Liver (tissue), 9 donors: ENCODE data around the gene LPP. TPM values are rescaled to one million over a fixed set of nuclear protein-coding genes. Genes with fewer than 3 reads are reported as not detected.

ENCODE experiments used
- DNase-seq: peaks from one replicate; pipeline ENCODE4 v3.0.0-alpha.2; 2017; ENCODE audit warnings: low spot score
- H3K27ac ChIP-seq, 2 donors: one replicate each; pipeline ENCODE4 v1.7.0; 2013; ENCODE audit warnings: inconsistent platforms in 2 of 2, low read length in 2 of 2, control low read depth in 1 of 2, low read depth in 1 of 2, mild to moderate bottlenecking in 1 of 2
- H3K27me3 ChIP-seq, 4 donors: one replicate each; pipeline versions ENCODE4 v1.6.1 to v1.7.0; 2013; ENCODE audit warnings: low read length in 3 of 4, inconsistent platforms in 1 of 4, mild to moderate bottlenecking in 1 of 4, moderate library complexity in 1 of 4; ENCODE audit not compliant: control insufficient read depth in 4 of 4, insufficient read depth in 4 of 4
- H3K36me3 ChIP-seq, 4 donors: one replicate each; pipeline versions ENCODE4 v1.6.1 to v1.7.0; 2013; ENCODE audit warnings: low read length in 3 of 4, mild to moderate bottlenecking in 3 of 4, low read depth in 1 of 4, moderate library complexity in 1 of 4; ENCODE audit not compliant: control insufficient read depth in 4 of 4, insufficient read depth in 3 of 4
- H3K4me1 ChIP-seq, 4 donors: one replicate each; pipeline versions ENCODE4 v1.6.1 to v1.7.0; 2013; ENCODE audit warnings: low read length in 3 of 4, mild to moderate bottlenecking in 3 of 4, moderate library complexity in 1 of 4; ENCODE audit not compliant: control insufficient read depth in 4 of 4, insufficient read depth in 4 of 4
- H3K4me3 ChIP-seq, 3 donors: one replicate each; pipeline versions ENCODE4 v1.6.1 to v1.7.0; 2013; ENCODE audit warnings: low read length in 3 of 3, control low read depth in 1 of 3, low read depth in 1 of 3, mild to moderate bottlenecking in 1 of 3
- H3K9ac ChIP-seq, 2 donors: one replicate each; pipeline ENCODE4 v1.7.0; 2013; ENCODE audit warnings: low read length in 2 of 2, mild to moderate bottlenecking in 2 of 2, moderate library complexity in 2 of 2, control low read depth in 1 of 2, low read depth in 1 of 2
- H3K9me3 ChIP-seq, 4 donors: one replicate each; pipeline versions ENCODE4 v1.6.1 to v1.7.0; 2013; ENCODE audit warnings: low read length in 3 of 4; ENCODE audit not compliant: control insufficient read depth in 4 of 4
- EGR1 ChIP-seq, 2 donors: IDR thresholded peaks; 2 replicates each; pipeline ENCODE4 v1.6.1; 2016 to 2018; ENCODE audit warnings: antibody characterized with exemption in 2 of 2, low read depth in 2 of 2
- FOXA1 ChIP-seq: IDR thresholded peaks from 2 replicates; pipeline ENCODE4 v1.6.1; 2016; ENCODE audit warnings: antibody characterized with exemption
- FOXA2 ChIP-seq: IDR thresholded peaks from 2 replicates; pipeline ENCODE4 v1.6.1; 2016; ENCODE audit warnings: antibody characterized with exemption
- GABPA ChIP-seq, 2 donors: IDR thresholded peaks in 1 of 2; conservative IDR thresholded peaks in 1 of 2; 2 replicates each; pipeline ENCODE4 v1.6.1; 2016; ENCODE audit warnings: antibody characterized with exemption in 2 of 2, mild to moderate bottlenecking in 1 of 2, moderate library complexity in 1 of 2
- HNF4A ChIP-seq, 2 donors: conservative IDR thresholded peaks; 2 replicates each; pipeline ENCODE4 v1.6.1; 2016; ENCODE audit warnings: antibody characterized with exemption in 2 of 2, mild to moderate bottlenecking in 2 of 2
- HNF4G ChIP-seq: IDR thresholded peaks from 2 replicates; pipeline ENCODE4 v1.6.1; 2016; ENCODE audit warnings: antibody characterized with exemption
- JUND ChIP-seq, 2 donors: IDR thresholded peaks; 2 replicates each; pipeline ENCODE4 v1.6.1; 2016; ENCODE audit warnings: antibody characterized with exemption in 2 of 2
- NR2F2 ChIP-seq: IDR thresholded peaks from 2 replicates; pipeline ENCODE4 v1.6.1; 2016; ENCODE audit warnings: antibody characterized with exemption
- RAD21 ChIP-seq, 2 donors: IDR thresholded peaks; 2 replicates each; pipeline ENCODE4 v1.6.1; 2016; ENCODE audit warnings: antibody characterized with exemption in 2 of 2, mild to moderate bottlenecking in 2 of 2
- RXRA ChIP-seq, 2 donors: IDR thresholded peaks; 2 replicates each; pipeline ENCODE4 v1.6.1; 2017 to 2018; ENCODE audit warnings: antibody characterized with exemption in 2 of 2, mild to moderate bottlenecking in 1 of 2
- SP1 ChIP-seq: IDR thresholded peaks from 2 replicates; pipeline ENCODE4 v1.6.1; 2018; ENCODE audit warnings: antibody characterized with exemption, mild to moderate bottlenecking
- TAF1 ChIP-seq: conservative IDR thresholded peaks from 2 replicates; pipeline ENCODE4 v1.6.1; 2016; ENCODE audit warnings: antibody characterized with exemption, mild to moderate bottlenecking
- YY1 ChIP-seq: IDR thresholded peaks from 2 replicates; pipeline ENCODE4 v1.6.1; 2016; ENCODE audit warnings: antibody characterized with exemption, mild to moderate bottlenecking
- WGBS: extraction: QIAGEN DNeasy Blood & Tissue Kit; methylation state at CpG from one replicate; pipeline ENCODE4 v1.1.7; 2013; 5-methylcytosine and 5-hydroxymethylcytosine counted together
- polyA plus RNA-seq, 2 donors: library from polyadenylated mRNA; stranded (reverse) in 1 of 2; unstranded in 1 of 2; fragments of 200-250 nt in 1 of 2; fragments of >200 nt in 1 of 2; fragmentation: Nextera tagmentation in 1 of 2; extraction: Ambion mirVana in 1 of 2; gene quantifications; one replicate each; pipeline versions ENCODE4 v1.2.1 to v1.2.3, GENCODE V29; 2013 to 2015
- total RNA-seq, 2 donors: library from RNA; depleted of rRNA; stranded (reverse); fragments of >200 nt; gene quantifications; one replicate each; pipeline ENCODE4 v1.2.3, GENCODE V29; 2014
- TF ChIP-seq, protein P1 (sequence below): IDR thresholded peaks from 2 replicates; pipeline ENCODE4 v1.6.1; 2016; ENCODE audit warnings: antibody characterized with exemption
- TF ChIP-seq, protein P2 (sequence below): IDR thresholded peaks from 2 replicates; pipeline ENCODE4 v1.6.1; 2016; ENCODE audit warnings: antibody characterized with exemption
- TF ChIP-seq, protein P3 (sequence below): IDR thresholded peaks from 2 replicates; pipeline ENCODE4 v1.6.1; 2016; ENCODE audit warnings: antibody characterized with exemption
- TF ChIP-seq, protein P4 (sequence below): fragments of 150-350 bp; IDR thresholded peaks from 2 replicates; pipeline ENCODE4 v1.5.1; 2017; ENCODE audit warnings: improper control_type of control experiment, low read depth, low read length; ENCODE audit not compliant: missing input control
- TF ChIP-seq, protein P5 (sequence below): IDR thresholded peaks from 2 replicates; pipeline ENCODE4 v1.6.1; 2016; ENCODE audit warnings: antibody characterized with exemption, mild to moderate bottlenecking
- donor health status: healthy.
- donor health status: healthy.
- donor health status: healthy.
- donor health status: healthy.
- donor health status: healthy.

The LPP gene
- total and polyA plus RNA-seq, 4 donors, result 3.3 to 53.7 (median 28.2) TPM

DNA sequence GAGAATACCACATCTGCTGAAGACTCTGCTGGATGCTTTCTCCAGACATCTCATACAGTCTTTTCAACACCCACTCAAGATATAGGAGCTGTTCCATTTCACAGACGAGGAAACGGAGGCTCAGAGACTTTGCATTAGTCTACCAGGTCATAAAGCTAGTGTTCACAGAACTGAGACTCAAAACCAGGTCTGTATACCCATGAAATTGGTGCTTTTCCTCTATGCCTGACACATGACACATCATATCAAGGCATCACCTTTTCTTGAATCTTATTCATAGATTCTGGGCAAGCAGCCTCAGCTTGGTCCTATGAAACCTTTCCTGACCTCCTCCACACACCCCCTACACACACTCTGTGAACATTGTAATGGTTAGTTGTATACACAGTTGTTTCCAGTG lies 101.2 kb downstream of the LPP start:
- H3K4me1 ChIP-seq, result peaks cover 2 to 18% (median 9%) of the 10 kb centered on the region in 4 donors
- DNase-seq, result no peak
- H3K27ac ChIP-seq, result no peak overlapping the region
- TF ChIP-seq, protein P1, sequence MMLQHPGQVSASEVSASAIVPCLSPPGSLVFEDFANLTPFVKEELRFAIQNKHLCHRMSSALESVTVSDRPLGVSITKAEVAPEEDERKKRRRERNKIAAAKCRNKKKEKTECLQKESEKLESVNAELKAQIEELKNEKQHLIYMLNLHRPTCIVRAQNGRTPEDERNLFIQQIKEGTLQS, result no peak
- TF ChIP-seq HNF4A (conservative IDR thresholded peaks at IDR 0.05) (no peak), YY1 (no peak), RXRA (IDR thresholded peaks at IDR 0.05) (no peak), EGR1 (IDR thresholded peaks at IDR 0.05; ENCODE audit: low read depth in 2 of 2) (no peak), FOXA2 (no peak), GABPA (IDR thresholded peaks at IDR 0.05 in 1 of 2, conservative IDR thresholded peaks at IDR 0.05 in 1 of 2) (no peak), FOXA1 (no peak), JUND (IDR thresholded peaks at IDR 0.05) (no peak), RAD21 (IDR thresholded peaks at IDR 0.05) (no peak), SP1 (no peak), HNF4G (no peak), NR2F2 (no peak), TAF1 (no peak)
- TF ChIP-seq, protein P2, sequence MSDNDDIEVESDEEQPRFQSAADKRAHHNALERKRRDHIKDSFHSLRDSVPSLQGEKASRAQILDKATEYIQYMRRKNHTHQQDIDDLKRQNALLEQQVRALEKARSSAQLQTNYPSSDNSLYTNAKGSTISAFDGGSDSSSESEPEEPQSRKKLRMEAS, result no peak
- TF ChIP-seq, protein P3, sequence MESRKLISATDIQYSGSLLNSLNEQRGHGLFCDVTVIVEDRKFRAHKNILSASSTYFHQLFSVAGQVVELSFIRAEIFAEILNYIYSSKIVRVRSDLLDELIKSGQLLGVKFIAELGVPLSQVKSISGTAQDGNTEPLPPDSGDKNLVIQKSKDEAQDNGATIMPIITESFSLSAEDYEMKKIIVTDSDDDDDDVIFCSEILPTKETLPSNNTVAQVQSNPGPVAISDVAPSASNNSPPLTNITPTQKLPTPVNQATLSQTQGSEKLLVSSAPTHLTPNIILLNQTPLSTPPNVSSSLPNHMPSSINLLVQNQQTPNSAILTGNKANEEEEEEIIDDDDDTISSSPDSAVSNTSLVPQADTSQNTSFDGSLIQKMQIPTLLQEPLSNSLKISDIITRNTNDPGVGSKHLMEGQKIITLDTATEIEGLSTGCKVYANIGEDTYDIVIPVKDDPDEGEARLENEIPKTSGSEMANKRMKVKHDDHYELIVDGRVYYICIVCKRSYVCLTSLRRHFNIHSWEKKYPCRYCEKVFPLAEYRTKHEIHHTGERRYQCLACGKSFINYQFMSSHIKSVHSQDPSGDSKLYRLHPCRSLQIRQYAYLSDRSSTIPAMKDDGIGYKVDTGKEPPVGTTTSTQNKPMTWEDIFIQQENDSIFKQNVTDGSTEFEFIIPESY, result no peak
- TF ChIP-seq, protein P4, sequence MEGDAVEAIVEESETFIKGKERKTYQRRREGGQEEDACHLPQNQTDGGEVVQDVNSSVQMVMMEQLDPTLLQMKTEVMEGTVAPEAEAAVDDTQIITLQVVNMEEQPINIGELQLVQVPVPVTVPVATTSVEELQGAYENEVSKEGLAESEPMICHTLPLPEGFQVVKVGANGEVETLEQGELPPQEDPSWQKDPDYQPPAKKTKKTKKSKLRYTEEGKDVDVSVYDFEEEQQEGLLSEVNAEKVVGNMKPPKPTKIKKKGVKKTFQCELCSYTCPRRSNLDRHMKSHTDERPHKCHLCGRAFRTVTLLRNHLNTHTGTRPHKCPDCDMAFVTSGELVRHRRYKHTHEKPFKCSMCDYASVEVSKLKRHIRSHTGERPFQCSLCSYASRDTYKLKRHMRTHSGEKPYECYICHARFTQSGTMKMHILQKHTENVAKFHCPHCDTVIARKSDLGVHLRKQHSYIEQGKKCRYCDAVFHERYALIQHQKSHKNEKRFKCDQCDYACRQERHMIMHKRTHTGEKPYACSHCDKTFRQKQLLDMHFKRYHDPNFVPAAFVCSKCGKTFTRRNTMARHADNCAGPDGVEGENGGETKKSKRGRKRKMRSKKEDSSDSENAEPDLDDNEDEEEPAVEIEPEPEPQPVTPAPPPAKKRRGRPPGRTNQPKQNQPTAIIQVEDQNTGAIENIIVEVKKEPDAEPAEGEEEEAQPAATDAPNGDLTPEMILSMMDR, result no peak
- TF ChIP-seq, protein P5, sequence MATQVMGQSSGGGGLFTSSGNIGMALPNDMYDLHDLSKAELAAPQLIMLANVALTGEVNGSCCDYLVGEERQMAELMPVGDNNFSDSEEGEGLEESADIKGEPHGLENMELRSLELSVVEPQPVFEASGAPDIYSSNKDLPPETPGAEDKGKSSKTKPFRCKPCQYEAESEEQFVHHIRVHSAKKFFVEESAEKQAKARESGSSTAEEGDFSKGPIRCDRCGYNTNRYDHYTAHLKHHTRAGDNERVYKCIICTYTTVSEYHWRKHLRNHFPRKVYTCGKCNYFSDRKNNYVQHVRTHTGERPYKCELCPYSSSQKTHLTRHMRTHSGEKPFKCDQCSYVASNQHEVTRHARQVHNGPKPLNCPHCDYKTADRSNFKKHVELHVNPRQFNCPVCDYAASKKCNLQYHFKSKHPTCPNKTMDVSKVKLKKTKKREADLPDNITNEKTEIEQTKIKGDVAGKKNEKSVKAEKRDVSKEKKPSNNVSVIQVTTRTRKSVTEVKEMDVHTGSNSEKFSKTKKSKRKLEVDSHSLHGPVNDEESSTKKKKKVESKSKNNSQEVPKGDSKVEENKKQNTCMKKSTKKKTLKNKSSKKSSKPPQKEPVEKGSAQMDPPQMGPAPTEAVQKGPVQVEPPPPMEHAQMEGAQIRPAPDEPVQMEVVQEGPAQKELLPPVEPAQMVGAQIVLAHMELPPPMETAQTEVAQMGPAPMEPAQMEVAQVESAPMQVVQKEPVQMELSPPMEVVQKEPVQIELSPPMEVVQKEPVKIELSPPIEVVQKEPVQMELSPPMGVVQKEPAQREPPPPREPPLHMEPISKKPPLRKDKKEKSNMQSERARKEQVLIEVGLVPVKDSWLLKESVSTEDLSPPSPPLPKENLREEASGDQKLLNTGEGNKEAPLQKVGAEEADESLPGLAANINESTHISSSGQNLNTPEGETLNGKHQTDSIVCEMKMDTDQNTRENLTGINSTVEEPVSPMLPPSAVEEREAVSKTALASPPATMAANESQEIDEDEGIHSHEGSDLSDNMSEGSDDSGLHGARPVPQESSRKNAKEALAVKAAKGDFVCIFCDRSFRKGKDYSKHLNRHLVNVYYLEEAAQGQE, result no peak
- no peaks in the 10 kb centered on the region for H3K36me3 ChIP-seq
- H3K9me3 ChIP-seq, result no peaks in the 10 kb centered on the region
- 98% methylated on average over 2 of the region's 2 CpGs for WGBS
- no peak overlapping the region for H3K9ac ChIP-seq
- no peak overlapping the region for H3K4me3 ChIP-seq
- H3K27me3 ChIP-seq, result no peaks in the 10 kb centered on the region
